SK-N-SH (cell line): ENCODE measurements around the gene S100A6.
"Not testable (repeated sequence)": the region's sequence is repeated elsewhere in the genome, so short reads cannot be mapped to it uniquely, and the experiment has no call there.

Experiments
- CHD2 ChIP-seq: fragments of 150-350 bp; IDR thresholded peaks from 2 replicates; pipeline ENCODE4 v1.6.1; 2018; ENCODE audit warnings: low read length; ENCODE audit not compliant: partially characterized antibody
- CTCF ChIP-seq: fragments of 200-600 bp; sonication (generic); IDR thresholded peaks from 2 replicates; pipeline ENCODE4 v1.6.1; 2017; ENCODE audit warnings: antibody characterized with exemption, mild to moderate bottlenecking, moderate library complexity
- ELF1 ChIP-seq: IDR thresholded peaks from 2 replicates; pipeline ENCODE4 v1.4.0; 2012
- EZH2phosphoT487 ChIP-seq: fragments of 200-600 bp; sonication (generic); IDR thresholded peaks from 2 replicates; pipeline ENCODE4 v1.6.1; 2017; ENCODE audit warnings: low read depth, mixed run types, mild to moderate bottlenecking, antibody characterized with exemption, moderate library complexity, borderline replicate concordance
- JUND ChIP-seq: IDR thresholded peaks from 2 replicates; pipeline ENCODE4 v1.4.0; 2012
- MAX ChIP-seq: IDR thresholded peaks from 2 replicates; pipeline ENCODE4 v1.4.0; 2012; ENCODE audit warnings: low read depth
- SMC3 ChIP-seq: IDR thresholded peaks from 2 replicates; pipeline ENCODE4 v1.6.1; 2012; ENCODE audit warnings: low read depth, low read length, improper control_type of control experiment
- USF1 ChIP-seq: IDR thresholded peaks from 2 replicates; pipeline ENCODE4 v1.4.0; 2012; ENCODE audit warnings: low read depth, borderline replicate concordance
- YY1 ChIP-seq: IDR thresholded peaks from 2 replicates; pipeline ENCODE4 v1.4.0; 2012; ENCODE audit warnings: low read depth, mild to moderate bottlenecking

- TF ChIP-seq ELF1, CTCF, MAX, SMC3, EZH2phosphoT487, CHD2, JUND, USF1, YY1: not testable (repeated sequence)
Measured at GRCh38 chr1:153522353-153523048, 13.3 kb downstream of the S100A6 start.
